T47D (cell line): Measurements from ENCODE around the gene FOXC2.

Experiments
- DNase-seq, 2 experiments: peaks; one replicate each; pipeline versions ENCODE4 v3.0.0 to v3.0.0-alpha.2; 2011 to 2012; ENCODE audit warnings: low read depth in 1 of 2, low spot score in 1 of 2
- JUND ChIP-seq: IDR thresholded peaks from 2 replicates; pipeline ENCODE4 v1.6.1; 2012; ENCODE audit warnings: low read depth
- in situ Hi-C: cut with HindIII; loops from 2 replicates; pipeline ENCODE4 v1.10.0; 2016; ENCODE audit warnings: low sequenced_read_pairs, low pct_unique_long_range_greater_than_20kb

FOXC2 gene

DNA sequence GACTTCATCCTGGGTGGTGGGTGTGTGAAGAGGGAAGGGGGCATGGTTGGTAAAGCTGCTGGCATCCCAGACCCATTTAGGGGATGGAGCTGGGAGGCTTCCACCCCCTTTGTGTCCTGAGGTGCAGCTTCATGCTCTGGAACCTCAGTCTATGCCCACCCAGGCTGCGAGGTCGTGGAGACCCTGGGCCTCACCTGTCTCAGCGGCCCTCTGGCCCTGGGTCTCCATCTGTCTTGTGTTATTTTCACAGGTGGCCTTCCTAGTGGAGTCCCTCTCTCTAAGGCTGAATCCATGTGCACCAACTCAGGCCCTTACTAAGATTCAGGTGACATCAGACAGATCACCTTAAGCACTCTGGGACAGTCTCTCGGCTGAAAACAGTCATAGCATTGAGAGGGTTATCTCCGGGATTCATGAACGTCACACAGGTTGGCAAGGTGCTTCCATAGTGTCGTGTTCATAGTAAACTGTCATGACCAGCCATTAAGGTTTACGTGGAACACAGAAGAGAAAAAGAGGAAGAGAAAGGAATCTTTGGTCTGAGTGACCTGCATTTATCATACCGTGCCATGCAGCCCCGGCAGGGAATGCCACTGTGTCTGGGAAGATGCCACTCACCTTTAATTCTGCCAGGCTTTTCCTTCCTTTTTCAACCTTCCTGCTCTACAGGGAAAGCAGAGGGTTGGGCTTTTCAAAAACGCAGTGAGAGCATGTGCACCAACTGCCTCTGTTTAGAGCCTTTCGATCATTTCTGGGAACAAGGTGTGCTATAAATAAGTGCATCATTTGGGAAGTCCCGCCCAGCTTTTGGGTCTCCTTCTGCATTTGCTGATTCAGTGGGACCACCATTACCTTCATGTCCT lies 7.2 kb downstream of the FOXC2 start:
- TF ChIP-seq JUND: no peak
- in situ Hi-C loops: no loop called here
- DNase-seq: no peak

DNA sequence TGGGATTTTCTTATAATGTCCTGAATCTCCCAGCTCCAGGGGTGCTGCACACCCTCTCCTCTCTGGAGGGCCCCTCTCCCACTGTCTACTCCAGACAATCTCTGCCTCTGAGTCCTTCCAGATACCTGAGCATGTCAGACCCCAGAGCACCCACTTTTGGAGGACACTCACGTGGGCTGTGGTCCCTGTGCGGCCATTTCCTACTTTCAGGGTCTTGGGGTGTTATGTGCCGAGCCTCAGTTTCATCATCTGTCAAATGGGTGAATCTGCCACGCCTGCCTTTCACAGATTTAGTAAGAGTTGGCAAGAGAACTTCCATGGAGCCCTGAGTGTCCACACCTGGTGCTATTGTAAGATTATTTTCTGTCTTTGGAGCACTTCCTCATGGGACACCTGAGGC lies 8.0 kb downstream of the FOXC2 start:
- DNase-seq: no peak
- TF ChIP-seq JUND: no peak
- in situ Hi-C loops: no loop called here

DNA sequence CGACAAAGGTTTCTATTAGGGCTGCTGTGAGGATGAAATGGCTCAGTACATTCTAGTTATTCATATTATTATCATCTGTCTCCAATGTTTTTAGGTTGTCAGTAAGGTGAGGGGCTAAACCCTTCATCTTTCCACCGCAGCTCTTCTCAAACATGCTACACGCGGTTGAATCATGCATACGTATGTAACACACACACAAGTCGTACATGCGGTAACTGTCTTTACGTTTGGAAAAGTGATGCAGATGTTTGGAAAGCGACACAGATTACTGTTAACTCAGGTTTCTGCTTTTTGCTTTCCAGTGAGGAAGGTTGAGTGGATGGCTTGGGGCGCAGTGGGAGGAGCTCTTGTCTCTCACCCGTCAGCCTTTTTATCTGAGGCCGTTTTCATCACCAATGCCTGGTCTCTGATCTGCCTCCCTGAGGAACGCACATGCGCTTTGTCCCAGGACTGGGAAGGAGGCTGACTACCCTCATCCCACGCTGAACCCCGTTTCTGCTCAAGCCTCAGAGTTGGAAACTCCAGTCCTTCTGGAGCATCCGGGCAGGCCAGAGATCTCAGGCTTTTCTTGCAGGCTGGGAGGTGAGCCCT lies 8.6 kb downstream of the FOXC2 start:
- TF ChIP-seq JUND: no peak
- no peak for DNase-seq

DNA sequence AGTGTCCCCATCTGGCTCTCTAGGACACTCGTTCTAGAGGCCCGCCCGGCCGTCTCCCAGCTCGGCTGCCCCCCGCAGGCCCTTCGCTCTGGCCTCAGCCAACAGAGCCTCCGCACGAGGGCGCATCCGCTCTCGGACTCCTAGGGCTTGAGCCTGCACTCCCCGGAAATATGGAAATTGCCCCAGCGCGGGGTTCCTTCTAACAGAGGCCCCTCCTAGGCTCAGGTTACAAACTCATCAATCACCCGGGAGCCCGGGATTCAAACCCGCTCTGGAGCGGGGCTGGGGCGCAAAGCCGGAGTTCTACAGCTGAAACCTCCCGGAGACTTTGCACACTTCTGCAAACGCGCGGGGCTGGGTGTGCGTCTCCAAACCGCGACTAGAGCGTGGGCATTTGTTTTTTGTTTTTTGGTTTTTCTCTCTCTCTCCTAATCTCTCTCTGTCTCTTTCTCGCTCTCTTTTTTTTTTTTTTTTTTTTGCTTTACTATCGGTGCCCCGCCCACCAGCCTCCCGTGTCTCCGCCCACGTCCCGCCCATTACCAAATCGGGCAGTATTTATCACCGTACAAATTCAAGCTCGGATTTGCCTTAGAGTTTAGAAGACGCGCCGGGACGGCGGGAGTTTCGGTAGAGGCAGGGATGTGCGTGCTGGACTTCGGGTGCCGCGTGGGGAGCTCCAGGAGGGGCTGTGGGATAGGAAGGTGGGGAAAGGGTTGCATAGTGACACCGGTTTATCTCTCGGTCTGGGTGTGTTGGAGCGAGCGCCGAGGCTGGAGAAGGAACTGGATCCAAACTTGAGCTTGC lies 9.3 kb downstream of the FOXC2 start:
- DNase-seq: peak; percentile 93
- in situ Hi-C loops: no loop called here
- TF ChIP-seq JUND: no peak

More for the DNA sequence above, 8.6 kb downstream of the FOXC2 start:
- in situ Hi-C loops: no loop called here

DNA sequence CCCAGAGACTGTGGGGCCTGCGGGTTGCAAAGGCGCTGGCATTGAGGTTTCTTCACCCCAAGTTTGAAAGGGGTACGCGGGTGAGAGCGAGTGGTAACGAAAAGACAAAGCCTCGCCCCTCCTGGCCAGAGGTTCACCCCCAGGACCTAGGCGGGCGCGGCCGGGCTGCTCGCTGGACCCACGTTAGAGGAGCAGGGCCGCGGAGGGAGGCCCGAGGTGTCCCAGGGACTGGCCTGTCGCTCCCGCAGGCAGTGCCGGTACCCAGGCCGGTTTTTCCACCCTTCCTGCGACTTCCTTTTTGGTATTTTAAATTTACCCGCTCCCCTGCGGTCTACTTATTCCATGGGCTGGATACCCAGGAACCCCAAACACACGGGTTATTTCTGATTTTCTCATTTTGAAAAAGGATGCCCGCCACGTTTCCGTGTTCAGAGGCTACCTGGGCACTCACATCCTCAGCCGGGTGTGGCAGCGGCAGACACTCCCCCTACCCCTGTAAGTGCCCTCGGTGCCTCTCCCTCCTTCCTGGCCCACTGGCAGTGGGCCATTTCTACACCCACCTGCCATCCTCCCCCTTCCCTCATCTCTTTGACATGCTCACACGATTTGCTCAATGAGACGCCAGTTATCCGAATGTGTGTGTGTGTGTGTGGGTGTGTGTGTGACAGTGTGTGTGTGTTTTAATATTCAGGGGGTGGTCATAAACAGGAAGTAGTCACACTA lies 10.1 kb downstream of the FOXC2 start:
- no peak for DNase-seq
- in situ Hi-C loops: no loop called here
- TF ChIP-seq JUND: no peak

DNA sequence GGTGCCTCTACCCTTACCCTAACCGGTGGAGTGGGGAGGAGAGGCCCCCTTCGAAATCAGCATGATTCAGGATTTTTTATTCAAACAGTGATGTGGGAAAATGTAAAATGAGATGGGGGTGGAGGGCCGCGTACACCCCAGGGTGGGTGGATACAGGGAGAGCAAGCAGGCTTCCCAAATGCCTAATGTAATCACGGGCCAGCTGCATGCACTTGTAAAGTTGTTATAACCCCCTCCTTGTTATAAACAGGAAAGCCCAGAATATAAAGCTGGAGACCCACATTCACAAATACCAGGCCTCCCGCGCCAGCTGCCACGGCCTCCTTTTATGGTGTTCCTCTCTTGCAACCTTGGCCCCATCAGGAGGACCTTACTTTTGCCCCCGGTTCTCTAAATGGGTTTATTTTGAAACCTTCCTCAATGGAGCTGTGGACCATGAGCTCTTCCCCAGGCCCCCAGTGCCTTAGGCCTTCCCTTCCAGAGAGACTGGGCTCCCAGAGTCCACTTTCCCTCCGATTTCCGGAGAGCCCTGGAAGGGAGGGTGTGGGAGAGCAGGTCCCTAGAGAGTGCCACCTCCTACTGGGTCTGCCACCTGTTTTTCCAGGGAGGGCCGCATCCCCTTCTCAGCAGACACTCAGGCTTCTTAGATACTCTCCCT lies 10.8 kb downstream of the FOXC2 start:
- no peak for DNase-seq
- in situ Hi-C loops: no loop called here
- TF ChIP-seq JUND: no peak

DNA sequence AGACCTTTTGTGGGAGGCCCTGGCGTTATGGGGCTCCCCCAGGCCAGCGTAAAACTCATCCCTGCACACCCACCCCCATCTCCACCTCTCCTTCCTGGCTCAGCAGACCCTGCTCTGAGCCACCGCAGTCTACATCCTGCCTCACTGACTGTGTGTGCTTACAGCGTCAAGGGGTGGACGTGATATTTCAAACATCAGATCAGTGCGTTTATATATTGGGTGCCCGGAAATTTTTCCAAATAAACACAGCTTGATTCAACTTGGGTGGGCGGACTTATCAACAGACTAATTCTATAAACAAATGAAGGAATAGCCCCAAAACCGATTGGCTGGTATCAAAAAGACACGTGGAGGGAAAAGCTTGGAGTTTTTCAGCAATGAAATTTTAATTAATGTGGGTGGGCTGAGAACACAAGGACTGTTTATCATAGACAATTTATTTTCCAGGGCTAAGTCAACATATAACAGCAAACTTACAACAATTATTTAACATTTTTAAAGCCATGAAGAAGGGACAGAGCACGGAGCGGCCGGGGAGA lies 11.5 kb downstream of the FOXC2 start, which contains the start of gene FOXL1:
Gene FOXL1, plus strand, starts transcription at position 489 of the 539 bp plus-strand sequence. CDS start 175 bp downstream, outside the sequence.
- no peak for TF ChIP-seq JUND
- DNase-seq: no peak
- in situ Hi-C loops: no loop called here

DNA sequence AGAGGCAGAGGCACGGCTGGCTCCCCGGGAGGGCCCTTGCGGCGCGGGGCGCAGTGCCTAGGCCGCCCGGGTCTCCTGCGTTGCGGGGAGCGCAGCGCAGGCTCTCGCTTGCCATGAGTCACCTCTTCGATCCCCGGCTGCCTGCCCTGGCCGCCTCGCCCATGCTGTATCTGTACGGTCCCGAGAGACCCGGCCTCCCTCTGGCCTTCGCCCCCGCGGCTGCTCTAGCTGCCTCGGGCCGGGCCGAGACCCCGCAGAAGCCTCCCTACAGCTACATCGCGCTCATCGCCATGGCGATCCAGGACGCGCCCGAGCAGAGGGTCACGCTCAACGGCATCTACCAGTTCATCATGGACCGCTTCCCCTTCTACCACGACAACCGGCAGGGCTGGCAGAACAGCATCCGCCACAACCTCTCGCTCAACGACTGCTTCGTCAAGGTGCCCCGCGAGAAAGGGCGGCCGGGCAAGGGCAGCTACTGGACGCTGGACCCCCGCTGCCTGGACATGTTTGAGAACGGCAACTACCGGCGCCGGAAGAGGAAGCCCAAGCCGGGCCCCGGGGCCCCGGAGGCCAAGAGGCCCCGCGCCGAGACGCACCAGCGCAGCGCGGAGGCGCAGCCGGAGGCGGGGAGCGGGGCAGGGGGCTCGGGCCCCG lies 12.1 kb downstream of the FOXC2 start:
- in situ Hi-C loops: no loop called here
- DNase-seq: no peak
- TF ChIP-seq JUND: no peak

DNA sequence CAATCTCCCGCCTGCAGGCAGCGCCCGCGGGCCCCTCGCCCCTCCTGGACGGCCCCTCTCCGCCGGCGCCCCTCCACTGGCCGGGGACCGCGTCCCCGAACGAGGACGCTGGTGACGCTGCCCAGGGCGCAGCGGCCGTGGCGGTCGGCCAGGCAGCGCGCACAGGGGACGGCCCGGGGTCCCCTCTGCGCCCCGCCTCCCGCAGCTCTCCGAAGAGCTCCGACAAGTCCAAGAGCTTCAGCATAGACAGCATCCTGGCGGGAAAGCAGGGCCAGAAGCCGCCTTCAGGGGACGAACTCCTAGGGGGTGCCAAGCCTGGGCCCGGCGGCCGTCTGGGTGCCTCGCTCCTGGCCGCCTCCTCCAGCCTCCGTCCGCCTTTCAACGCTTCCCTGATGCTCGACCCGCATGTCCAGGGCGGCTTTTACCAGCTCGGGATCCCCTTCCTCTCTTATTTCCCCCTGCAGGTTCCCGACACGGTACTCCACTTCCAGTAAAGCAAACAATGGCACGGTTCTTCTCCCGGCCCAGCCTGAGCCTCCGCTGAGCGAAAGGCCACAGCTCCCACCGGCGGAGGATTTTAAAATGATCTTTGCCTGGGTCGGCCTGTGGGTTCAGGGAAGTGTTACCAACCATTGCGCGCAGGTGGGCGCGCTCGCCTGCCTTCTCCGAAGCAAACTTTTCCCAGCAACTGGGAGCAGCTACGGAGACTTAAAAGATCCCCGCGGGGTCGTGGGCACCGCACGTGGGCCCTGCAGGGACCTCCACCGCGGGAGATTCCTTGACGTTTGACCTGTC lies 12.8 kb downstream of the FOXC2 start:
- no peak for TF ChIP-seq JUND
- in situ Hi-C loops: no loop called here

DNA sequence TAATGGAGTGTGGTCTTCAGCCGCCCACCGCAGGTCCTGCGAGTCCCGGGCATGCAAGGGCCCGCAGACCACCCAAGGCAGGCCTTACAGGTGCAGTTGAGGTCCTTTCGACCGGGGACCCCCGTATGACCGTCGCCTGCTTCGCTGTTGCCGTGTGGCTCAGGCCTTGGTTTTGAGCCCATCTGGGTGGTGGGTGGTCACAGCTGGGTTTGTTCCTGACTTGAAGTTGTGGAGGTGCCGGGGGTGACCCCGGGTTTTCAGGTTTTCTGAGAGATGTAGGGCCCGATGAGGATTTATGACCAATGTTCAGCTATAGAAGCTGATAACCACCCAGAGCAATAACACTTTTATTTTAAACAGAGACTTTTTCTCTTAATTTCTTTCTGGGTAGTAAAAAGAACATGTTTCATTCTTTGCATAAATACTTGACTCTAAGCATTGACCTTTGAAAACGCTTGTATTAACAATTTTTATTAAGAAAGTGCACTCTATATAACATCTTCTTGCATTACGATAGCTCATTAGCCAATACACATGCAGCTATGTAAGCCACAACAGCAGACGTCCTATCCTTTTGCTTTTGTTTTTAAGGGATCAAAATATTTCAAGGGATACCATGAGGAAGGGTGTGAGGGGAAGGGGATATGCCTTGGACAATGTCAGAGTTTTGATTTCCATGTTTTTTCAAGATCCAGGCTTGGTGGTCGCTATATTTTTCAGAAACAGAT lies 13.6 kb downstream of the FOXC2 start:
- TF ChIP-seq JUND: no peak
- DNase-seq: no peak
- in situ Hi-C loops: no loop called here

More for the DNA sequence above, 12.8 kb downstream of the FOXC2 start:
- no peak for DNase-seq
